CD14-positive monocyte (primary cell): ENCODE results near the gene PHB1. TPM values are rescaled to one million over a fixed set of nuclear protein-coding genes. Genes with fewer than 3 reads are reported as not detected.

Experiments used
- DNase-seq, 3 donors: peaks; one replicate each; pipeline ENCODE4 v3.0.0-alpha.2; 2011 to 2022
- H2AFZ ChIP-seq: 2 replicates; pipeline ENCODE4 v1.6.0; 2012; ENCODE audit warnings: mild to moderate bottlenecking, low read depth, low read length, inconsistent platforms; ENCODE audit not compliant: insufficient read depth, poor library complexity, severe bottlenecking
- H3K27ac ChIP-seq, 2 donors: 1 replicate in 1 of 2; 2 replicates in 1 of 2; pipeline ENCODE4 v1.5.1; 2012 to 2013; ENCODE audit warnings: low read length in 2 of 2, control low read depth in 1 of 2, inconsistent platforms in 1 of 2, low read depth in 1 of 2, mild to moderate bottlenecking in 1 of 2
- H3K27me3 ChIP-seq, 2 donors: one replicate each; pipeline versions ENCODE4 v1.6.0 to v1.6.1; 2011 to 2013; ENCODE audit warnings: low read length in 2 of 2; ENCODE audit not compliant: control insufficient read depth in 2 of 2, insufficient read depth in 2 of 2
- H3K36me3 ChIP-seq, 2 donors: replicated peaks in 1 of 2; 1 replicate in 1 of 2; 2 replicates in 1 of 2; pipeline versions ENCODE4 v1.5.1 to v1.6.1; 2012 to 2013; ENCODE audit warnings: low read length in 2 of 2, control low read depth in 1 of 2, inconsistent platforms in 1 of 2, mild to moderate bottlenecking in 1 of 2; ENCODE audit not compliant: insufficient read depth in 2 of 2, control insufficient read depth in 1 of 2
- H3K4me1 ChIP-seq, 2 donors: 1 replicate in 1 of 2; 2 replicates in 1 of 2; pipeline versions ENCODE4 v1.5.1 to v1.6.1; 2012 to 2013; ENCODE audit warnings: low read length in 2 of 2, control low read depth in 1 of 2, inconsistent platforms in 1 of 2, mild to moderate bottlenecking in 1 of 2, moderate library complexity in 1 of 2; ENCODE audit not compliant: insufficient read depth in 2 of 2, control insufficient read depth in 1 of 2
- H3K4me2 ChIP-seq: replicated peaks from 2 replicates; pipeline ENCODE3; 2012; ENCODE audit warnings: low read length, moderate library complexity, mild to moderate bottlenecking; ENCODE audit not compliant: poor library complexity, severe bottlenecking; ENCODE audit errors: extremely low read depth
- H3K4me3 ChIP-seq, 3 experiments: fragments of 200-600 bp in 1 of 3; sonication (generic) in 1 of 3; replicated peaks in 1 of 3; 1 replicate in 2 of 3; 2 replicates in 1 of 3; pipeline ENCODE4 v1.5.1; 2011 to 2013; ENCODE audit warnings: low read length in 3 of 3, mild to moderate bottlenecking in 3 of 3, control low read depth in 2 of 3, low read depth in 2 of 3, inconsistent platforms in 1 of 3, moderate library complexity in 1 of 3
- H3K79me2 ChIP-seq: 2 replicates; pipeline ENCODE4 v1.6.0; 2012; ENCODE audit warnings: mild to moderate bottlenecking, control low read depth, inconsistent platforms, low read length, moderate library complexity; ENCODE audit not compliant: insufficient read depth
- H3K9ac ChIP-seq: 2 replicates; pipeline ENCODE4 v1.6.0; 2017; ENCODE audit warnings: low read length, mild to moderate bottlenecking; ENCODE audit not compliant: insufficient read depth, poor library complexity, severe bottlenecking
- H3K9me3 ChIP-seq, 2 donors: replicated peaks in 1 of 2; 1 replicate in 1 of 2; 2 replicates in 1 of 2; pipeline versions ENCODE4 v1.5.1 to v1.6.1; 2012 to 2013; ENCODE audit warnings: low read length in 2 of 2, control low read depth in 1 of 2; ENCODE audit not compliant: control insufficient read depth in 1 of 2, insufficient read depth in 1 of 2
- H4K20me1 ChIP-seq: 2 replicates; pipeline ENCODE4 v1.6.0; 2012; ENCODE audit warnings: mild to moderate bottlenecking, low read length, control low read depth, moderate library complexity; ENCODE audit not compliant: insufficient read depth
- H3K27ac Mint-ChIP-seq, 7 donors: one replicate each; pipeline ENCODE4 v1.8.0; 2020; ENCODE audit warnings: mild to moderate bottlenecking in 7 of 7, mixed read lengths in 7 of 7, moderate library complexity in 6 of 7, inconsistent platforms in 2 of 7
- H3K27me3 Mint-ChIP-seq, 3 donors: one replicate each; pipeline ENCODE4 v1.8.0; 2021 to 2022; ENCODE audit warnings: low read depth in 3 of 3, mild to moderate bottlenecking in 3 of 3, mixed read lengths in 3 of 3, moderate library complexity in 3 of 3, inconsistent platforms in 1 of 3
- H3K36me3 Mint-ChIP-seq, 2 donors: one replicate each; pipeline ENCODE4 v1.8.0; 2020; ENCODE audit warnings: mixed read lengths in 2 of 2, inconsistent platforms in 1 of 2, mild to moderate bottlenecking in 1 of 2
- H3K4me1 Mint-ChIP-seq: one replicate; pipeline ENCODE4 v1.8.0; 2020; ENCODE audit warnings: mild to moderate bottlenecking, mixed read lengths
- H3K4me3 Mint-ChIP-seq, 2 donors: one replicate each; pipeline ENCODE4 v1.8.0; 2020; ENCODE audit warnings: mild to moderate bottlenecking in 2 of 2, mixed read lengths in 2 of 2, moderate library complexity in 1 of 2
- H3K9me3 Mint-ChIP-seq, 7 donors: one replicate each; pipeline ENCODE4 v1.8.0; 2020 to 2022; ENCODE audit warnings: mixed read lengths in 7 of 7, mild to moderate bottlenecking in 6 of 7, moderate library complexity in 6 of 7, inconsistent platforms in 2 of 7
- WGBS: methylation state at CpG from one replicate; pipeline ENCODE4 v1.1.5; 2013; ENCODE audit warnings: missing lambda C conversion rate; ENCODE audit not compliant: insufficient coverage; 5-methylcytosine and 5-hydroxymethylcytosine counted together
- intact Hi-C, 2 donors: fragments of 100-400 bp; cut with micrococcal nuclease; formaldehyde crosslinking; loops; one replicate each; pipeline versions ENCODE4 v1.15.0 to v1.15.1; 2023
- polyA plus RNA-seq, 3 donors: library from polyadenylated mRNA; depleted of rRNA in 1 of 3; unstranded in 2 of 3; stranded (reverse) in 1 of 3; fragments of 300-500 nt in 2 of 3; fragments of >200 nt in 1 of 3; fragmentation: Illumina TruSeq in 2 of 3; gene quantifications; 1 replicate in 2 of 3; 2 replicates in 1 of 3; pipeline ENCODE4 v1.2.3, GENCODE V29; 2012 to 2021
- TF ChIP-seq, protein P1 (sequence below): fragments of 200-600 bp; IDR thresholded peaks from one replicate; pipeline ENCODE4 v1.8.0; 2022; ENCODE audit warnings: antibody characterized with exemption, mild to moderate bottlenecking

The PHB1 gene
- polyA plus RNA-seq, 3 donors = 57.1 to 89.2 (median 83.9) TPM

DNA sequence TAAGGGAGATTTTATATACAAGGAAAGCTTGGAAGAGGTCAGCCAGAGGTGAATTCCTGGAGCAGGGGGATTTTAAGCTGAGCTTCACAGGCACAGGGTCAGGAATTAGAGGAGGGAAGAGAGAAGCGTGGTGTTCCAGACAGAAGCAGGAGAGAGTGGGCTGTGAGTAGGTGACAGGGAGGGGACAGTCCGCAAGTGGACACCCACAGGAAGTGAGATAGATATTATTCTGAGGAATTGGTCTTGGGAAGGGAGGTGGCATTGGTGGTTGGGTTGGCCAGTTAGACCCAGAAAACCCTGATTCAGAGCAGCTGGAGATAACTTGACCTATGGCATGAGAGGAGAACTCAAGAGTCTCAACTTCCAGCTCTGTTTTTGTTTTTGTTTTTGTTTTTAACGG, 14.7 kb downstream of the PHB1 start:
- Histone ChIP-seq H3K9me3 (no peaks in the 10 kb centered on the region), H2AFZ (no peak overlapping the region), H3K4me2 (no peak overlapping the region), H3K4me3 (no peak overlapping the region), H3K36me3 (peaks cover 11 to 23% of the 10 kb centered on the region in 2 donors), H3K4me1 (peaks cover 3 to 15% of the 10 kb centered on the region in 2 donors), H3K27me3 (no peaks in the 10 kb centered on the region), H3K79me2 (no peaks in the 10 kb centered on the region), H3K27ac (no peak overlapping the region), H4K20me1 (no peaks in the 10 kb centered on the region), H3K9ac (no peak overlapping the region)
- Mint-ChIP-seq H3K36me3 (peaks cover 22 to 26% of the 10 kb centered on the region in 2 donors), H3K9me3 (no peaks in the 10 kb centered on the region), H3K27me3 (peaks cover 0 to 2% (median 1%) of the 10 kb centered on the region in 3 donors), H3K27ac (no peak overlapping the region), H3K4me1 (peaks cover 28% of the 10 kb centered on the region), H3K4me3 (no peak overlapping the region)
- TF ChIP-seq, protein P1, sequence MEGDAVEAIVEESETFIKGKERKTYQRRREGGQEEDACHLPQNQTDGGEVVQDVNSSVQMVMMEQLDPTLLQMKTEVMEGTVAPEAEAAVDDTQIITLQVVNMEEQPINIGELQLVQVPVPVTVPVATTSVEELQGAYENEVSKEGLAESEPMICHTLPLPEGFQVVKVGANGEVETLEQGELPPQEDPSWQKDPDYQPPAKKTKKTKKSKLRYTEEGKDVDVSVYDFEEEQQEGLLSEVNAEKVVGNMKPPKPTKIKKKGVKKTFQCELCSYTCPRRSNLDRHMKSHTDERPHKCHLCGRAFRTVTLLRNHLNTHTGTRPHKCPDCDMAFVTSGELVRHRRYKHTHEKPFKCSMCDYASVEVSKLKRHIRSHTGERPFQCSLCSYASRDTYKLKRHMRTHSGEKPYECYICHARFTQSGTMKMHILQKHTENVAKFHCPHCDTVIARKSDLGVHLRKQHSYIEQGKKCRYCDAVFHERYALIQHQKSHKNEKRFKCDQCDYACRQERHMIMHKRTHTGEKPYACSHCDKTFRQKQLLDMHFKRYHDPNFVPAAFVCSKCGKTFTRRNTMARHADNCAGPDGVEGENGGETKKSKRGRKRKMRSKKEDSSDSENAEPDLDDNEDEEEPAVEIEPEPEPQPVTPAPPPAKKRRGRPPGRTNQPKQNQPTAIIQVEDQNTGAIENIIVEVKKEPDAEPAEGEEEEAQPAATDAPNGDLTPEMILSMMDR = no peak
- DNase-seq = no peak
- intact Hi-C loops = loop anchor here in 1 of 2 donors (5.0 kb wide), 1 partner anchor 38 kb away; the partner anchor contains the start of gene ZNF652
- 89% methylated on average over 2 of the region's 3 CpGs for WGBS

DNA sequence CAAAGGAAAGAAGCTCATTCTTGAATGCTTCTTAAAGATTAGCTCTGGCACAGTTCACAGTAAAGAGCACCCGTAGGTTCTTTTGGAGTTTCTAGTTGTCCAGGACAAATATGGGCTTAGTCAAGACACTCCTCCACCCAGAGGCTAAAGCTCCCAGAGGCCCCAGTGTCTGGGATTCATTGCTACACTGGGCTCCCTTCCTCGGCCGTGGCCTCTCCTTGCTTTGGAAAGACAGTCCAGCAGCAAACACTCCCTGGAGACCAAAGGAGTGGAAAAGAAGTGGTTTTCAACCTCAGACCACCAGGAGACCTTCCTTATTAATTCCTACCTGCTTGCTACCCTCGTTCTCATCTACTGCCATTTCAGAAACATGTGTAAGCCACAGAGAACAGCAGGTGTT, 17.1 kb downstream of the PHB1 start:
- 78% methylated on average over 3 of the region's 4 CpGs for WGBS
- H4K20me1 ChIP-seq = no peaks in the 10 kb centered on the region
- H3K27me3 Mint-ChIP-seq = no peaks in the 10 kb centered on the region
- no peak overlapping the region for H3K4me3 ChIP-seq
- no peaks in the 10 kb centered on the region for H3K9me3 ChIP-seq
- H3K36me3 ChIP-seq = peaks cover 2 to 3% of the 10 kb centered on the region in 2 donors
- no peak overlapping the region for H3K27ac ChIP-seq
- H3K4me1 ChIP-seq = peaks cover 27 to 31% of the 10 kb centered on the region in 2 donors
- no peaks in the 10 kb centered on the region for H3K9me3 Mint-ChIP-seq
- intact Hi-C loops = loop anchor here in 1 of 2 donors (5.0 kb wide), 1 partner anchor 35 kb away; the partner anchor contains the start of gene ZNF652
- no peak overlapping the region for H3K4me3 Mint-ChIP-seq
- no peaks in the 10 kb centered on the region for H3K79me2 ChIP-seq
- DNase-seq = no peak
- TF ChIP-seq, protein P1 = no peak
- H3K36me3 Mint-ChIP-seq = peaks cover 2 to 3% of the 10 kb centered on the region in 2 donors
- H3K9ac ChIP-seq = no peak overlapping the region
- peak overlapping the region; percentile 56 for H2AFZ ChIP-seq
- no peaks in the 10 kb centered on the region for H3K27me3 ChIP-seq
- no peak overlapping the region for H3K4me2 ChIP-seq
- H3K27ac Mint-ChIP-seq = no peak overlapping the region
- peaks cover 37% of the 10 kb centered on the region for H3K4me1 Mint-ChIP-seq
